Neural crest cell (in vitro differentiated cells): Measurements from ENCODE around the gene C12orf60. TPM values are rescaled to one million over a fixed set of nuclear protein-coding genes. Genes with fewer than 3 reads are reported as not detected.

Source experiments
- DNase-seq: peaks from one replicate; pipeline ENCODE4 v3.0.0; 2021; ENCODE audit warnings: low read depth, mixed read lengths, low spot score
- H3K27ac Mint-ChIP-seq: one replicate; pipeline ENCODE4 v1.8.0; 2021; ENCODE audit warnings: mild to moderate bottlenecking, mixed read lengths; ENCODE audit not compliant: unreplicated experiment
- H3K27me3 Mint-ChIP-seq: 2 replicates; pipeline ENCODE4 v1.8.0; 2021; ENCODE audit warnings: low read depth, mild to moderate bottlenecking, mixed read lengths
- H3K36me3 Mint-ChIP-seq: 2 replicates; pipeline ENCODE4 v1.8.0; 2021; ENCODE audit warnings: low read depth, mild to moderate bottlenecking, mixed read lengths
- H3K4me1 Mint-ChIP-seq: 2 replicates; pipeline ENCODE4 v1.8.0; 2021; ENCODE audit warnings: mixed read lengths
- H3K4me3 Mint-ChIP-seq: one replicate; pipeline ENCODE4 v1.8.0; 2021; ENCODE audit warnings: mild to moderate bottlenecking, mixed read lengths
- H3K9me3 Mint-ChIP-seq: 2 replicates; pipeline ENCODE4 v1.8.0; 2021; ENCODE audit warnings: mixed read lengths
- total RNA-seq: library from RNA; stranded (reverse); gene quantifications from 2 replicates; pipeline ENCODE4 v1.2.1, GENCODE V29; 2021
- TF ChIP-seq, protein P1 (sequence below): fragments of 200-600 bp; sonication (generic); conservative IDR thresholded peaks from 2 replicates; pipeline ENCODE4 v1.5.0; 2021; ENCODE audit warnings: antibody characterized with exemption, mild to moderate bottlenecking

C12orf60 gene
- total RNA-seq, 1 donor from 2014 or later = 2.9 TPM

DNA sequence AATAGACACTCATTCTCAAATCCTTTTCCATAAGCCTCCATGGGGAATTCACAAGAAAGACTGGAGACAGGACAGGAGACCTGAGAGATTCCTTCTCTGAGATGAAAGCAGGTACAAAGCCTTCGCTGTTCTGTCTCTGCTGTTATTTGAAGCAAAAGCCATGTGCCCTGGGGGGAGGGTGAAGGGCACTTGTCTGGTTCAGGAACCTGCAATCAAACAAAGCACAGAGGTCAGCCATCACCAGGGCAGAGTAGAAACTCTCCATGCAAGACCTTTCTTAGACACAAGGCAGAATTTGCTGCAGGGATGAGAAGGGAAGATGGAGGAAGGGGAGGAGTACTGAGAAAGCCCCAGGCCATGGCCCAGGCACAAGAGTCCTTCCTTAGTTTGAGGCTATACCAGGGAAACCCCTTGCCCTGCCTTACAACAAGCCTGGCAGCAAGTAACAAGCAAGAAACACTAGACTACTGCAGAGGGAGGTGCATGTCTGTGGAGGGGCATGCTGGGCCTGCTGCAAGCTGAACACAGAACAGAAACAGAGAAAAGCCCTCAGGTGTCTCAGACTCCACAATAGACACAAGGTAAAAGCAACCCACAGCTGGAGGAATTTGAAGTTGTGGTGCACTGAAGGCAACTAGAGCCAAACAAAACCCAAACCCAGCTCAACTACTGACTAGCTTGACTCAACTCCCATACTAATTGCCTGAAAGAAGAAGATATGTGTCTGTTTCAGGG lies 47.6 kb downstream of the C12orf60 start:
- peak; percentile 21 for DNase-seq
- H3K36me3 Mint-ChIP-seq = peaks cover 2% of the 10 kb centered on the region
- H3K27ac Mint-ChIP-seq = no peak overlapping the region
- TF ChIP-seq, protein P1, sequence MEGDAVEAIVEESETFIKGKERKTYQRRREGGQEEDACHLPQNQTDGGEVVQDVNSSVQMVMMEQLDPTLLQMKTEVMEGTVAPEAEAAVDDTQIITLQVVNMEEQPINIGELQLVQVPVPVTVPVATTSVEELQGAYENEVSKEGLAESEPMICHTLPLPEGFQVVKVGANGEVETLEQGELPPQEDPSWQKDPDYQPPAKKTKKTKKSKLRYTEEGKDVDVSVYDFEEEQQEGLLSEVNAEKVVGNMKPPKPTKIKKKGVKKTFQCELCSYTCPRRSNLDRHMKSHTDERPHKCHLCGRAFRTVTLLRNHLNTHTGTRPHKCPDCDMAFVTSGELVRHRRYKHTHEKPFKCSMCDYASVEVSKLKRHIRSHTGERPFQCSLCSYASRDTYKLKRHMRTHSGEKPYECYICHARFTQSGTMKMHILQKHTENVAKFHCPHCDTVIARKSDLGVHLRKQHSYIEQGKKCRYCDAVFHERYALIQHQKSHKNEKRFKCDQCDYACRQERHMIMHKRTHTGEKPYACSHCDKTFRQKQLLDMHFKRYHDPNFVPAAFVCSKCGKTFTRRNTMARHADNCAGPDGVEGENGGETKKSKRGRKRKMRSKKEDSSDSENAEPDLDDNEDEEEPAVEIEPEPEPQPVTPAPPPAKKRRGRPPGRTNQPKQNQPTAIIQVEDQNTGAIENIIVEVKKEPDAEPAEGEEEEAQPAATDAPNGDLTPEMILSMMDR = no peak
- H3K4me3 Mint-ChIP-seq = no peak overlapping the region
- H3K9me3 Mint-ChIP-seq = peaks cover under 1% of the 10 kb centered on the region
- no peaks in the 10 kb centered on the region for H3K27me3 Mint-ChIP-seq
- peaks cover 44% of the 10 kb centered on the region for H3K4me1 Mint-ChIP-seq

DNA sequence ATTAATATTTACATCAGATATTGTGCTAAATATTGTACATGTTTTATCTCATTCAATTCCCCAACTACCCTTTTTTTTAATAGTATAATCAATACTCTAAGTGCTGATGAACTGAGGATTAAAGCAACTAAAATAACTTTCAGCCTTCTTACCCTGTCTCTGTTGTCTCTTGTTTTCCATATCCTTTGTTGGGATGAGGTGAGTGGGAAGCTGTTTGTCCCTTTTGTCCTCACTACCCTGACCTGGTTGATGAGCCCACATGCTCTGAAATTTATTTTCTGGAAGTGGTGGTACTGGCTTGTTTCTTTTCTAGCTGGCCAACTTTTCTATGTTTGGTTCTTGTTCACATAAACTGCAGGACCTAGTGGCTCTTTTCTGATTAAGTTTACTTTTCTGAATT lies 49.4 kb downstream of the C12orf60 start:
- H3K4me3 Mint-ChIP-seq = no peak overlapping the region
- no peak overlapping the region for H3K27ac Mint-ChIP-seq
- peaks cover 13% of the 10 kb centered on the region for H3K9me3 Mint-ChIP-seq
- peaks cover 10% of the 10 kb centered on the region for H3K36me3 Mint-ChIP-seq
- DNase-seq = no peak
- TF ChIP-seq, protein P1 = no peak
- peaks cover 37% of the 10 kb centered on the region for H3K4me1 Mint-ChIP-seq
- no peaks in the 10 kb centered on the region for H3K27me3 Mint-ChIP-seq

DNA sequence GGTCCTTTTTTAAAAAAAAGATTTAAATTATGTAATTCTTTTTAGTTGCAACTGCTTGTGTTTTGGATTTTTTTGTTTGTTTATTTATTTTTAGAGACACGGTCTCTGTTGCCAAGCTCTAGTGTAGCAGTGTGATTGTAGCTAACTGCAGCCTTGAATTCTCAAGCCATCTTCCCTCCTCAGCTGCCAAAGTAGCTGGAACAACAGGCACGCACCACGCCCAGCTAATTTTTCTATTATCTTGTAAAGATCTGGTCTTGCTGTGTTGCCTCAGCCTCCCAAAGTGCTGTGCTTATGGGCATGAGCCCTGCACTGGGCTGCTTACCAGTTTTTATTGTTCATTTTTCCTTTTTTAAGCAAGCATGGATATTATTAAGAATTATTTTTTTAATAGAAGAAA lies 50.5 kb downstream of the C12orf60 start:
- H3K27ac Mint-ChIP-seq = no peak overlapping the region
- H3K4me1 Mint-ChIP-seq = peaks cover 37% of the 10 kb centered on the region
- no peak for DNase-seq
- H3K9me3 Mint-ChIP-seq = peaks cover 13% of the 10 kb centered on the region
- peaks cover 14% of the 10 kb centered on the region for H3K36me3 Mint-ChIP-seq
- TF ChIP-seq, protein P1 = no peak
- no peak overlapping the region for H3K4me3 Mint-ChIP-seq
- no peaks in the 10 kb centered on the region for H3K27me3 Mint-ChIP-seq

DNA sequence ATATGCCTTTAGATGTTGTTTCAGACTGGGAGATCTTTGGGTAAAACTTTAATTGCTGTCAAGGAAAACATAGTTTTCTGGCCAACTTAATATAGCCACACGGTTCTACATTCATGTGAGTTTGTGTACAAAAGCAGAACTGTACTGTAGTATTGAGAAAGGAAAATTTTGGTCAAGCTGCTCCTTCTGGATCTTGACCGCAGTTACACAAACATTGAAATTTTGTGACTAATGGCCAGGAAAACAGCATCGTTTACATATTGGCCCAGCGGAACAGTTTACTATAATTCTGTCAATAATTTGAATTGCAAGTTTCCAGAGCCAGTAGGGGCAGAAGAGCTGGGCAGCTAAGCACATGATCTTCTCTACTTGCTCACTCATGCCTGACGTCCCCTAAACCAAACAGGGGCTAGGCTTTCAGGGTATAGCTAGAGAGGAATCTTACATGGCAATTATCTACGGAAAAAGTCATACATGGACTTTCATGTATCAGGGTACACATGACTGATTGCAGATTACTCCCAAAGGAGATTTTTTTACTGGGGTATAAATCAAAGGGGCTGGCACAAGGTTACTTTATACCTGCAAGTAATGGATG lies 51.2 kb downstream of the C12orf60 start:
- Mint-ChIP-seq H3K9me3 (peaks cover 18% of the 10 kb centered on the region), H3K27me3 (no peaks in the 10 kb centered on the region), H3K4me3 (no peak overlapping the region), H3K27ac (no peak overlapping the region), H3K36me3 (peaks cover 19% of the 10 kb centered on the region), H3K4me1 (peaks cover 32% of the 10 kb centered on the region)
- TF ChIP-seq, protein P1 = no peak
- DNase-seq = no peak

DNA sequence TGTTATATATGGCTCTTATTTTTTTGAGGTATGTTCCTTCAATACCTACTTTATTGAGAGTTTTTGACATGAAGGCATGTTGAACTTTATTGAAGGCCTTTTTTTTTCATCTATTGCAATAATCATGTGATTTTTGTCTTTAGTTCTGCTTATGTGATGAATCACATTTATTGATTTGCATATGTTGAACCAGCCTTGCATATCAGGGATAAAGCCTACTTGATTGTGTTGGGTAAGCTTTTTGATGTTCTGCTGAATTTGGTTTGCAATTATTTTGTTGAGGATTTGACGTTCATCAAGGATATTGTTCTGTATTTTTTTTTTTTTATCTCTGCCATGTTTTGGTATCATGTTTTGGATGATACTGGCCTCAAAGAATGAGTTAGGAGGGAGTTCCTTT lies 55.0 kb downstream of the C12orf60 start:
- TF ChIP-seq, protein P1 = no peak
- Mint-ChIP-seq H3K4me1 (peaks cover 8% of the 10 kb centered on the region), H3K36me3 (peaks cover 29% of the 10 kb centered on the region), H3K27me3 (no peaks in the 10 kb centered on the region), H3K4me3 (no peak overlapping the region), H3K27ac (no peak overlapping the region), H3K9me3 (peaks cover 30% of the 10 kb centered on the region)
- DNase-seq = no peak
